ENCODE measurements around the gene AK9.
"Not testable (repeated sequence)": the region's sequence is repeated elsewhere in the genome, so short reads cannot be mapped to it uniquely, and the experiment has no call there.

The AK9 gene

GRCh38 chr6:109480993-109481480 is 210.0 kb downstream of the AK9 start:
- DNase-seq (ENCODE audit: low read depth): no peak

DNA sequence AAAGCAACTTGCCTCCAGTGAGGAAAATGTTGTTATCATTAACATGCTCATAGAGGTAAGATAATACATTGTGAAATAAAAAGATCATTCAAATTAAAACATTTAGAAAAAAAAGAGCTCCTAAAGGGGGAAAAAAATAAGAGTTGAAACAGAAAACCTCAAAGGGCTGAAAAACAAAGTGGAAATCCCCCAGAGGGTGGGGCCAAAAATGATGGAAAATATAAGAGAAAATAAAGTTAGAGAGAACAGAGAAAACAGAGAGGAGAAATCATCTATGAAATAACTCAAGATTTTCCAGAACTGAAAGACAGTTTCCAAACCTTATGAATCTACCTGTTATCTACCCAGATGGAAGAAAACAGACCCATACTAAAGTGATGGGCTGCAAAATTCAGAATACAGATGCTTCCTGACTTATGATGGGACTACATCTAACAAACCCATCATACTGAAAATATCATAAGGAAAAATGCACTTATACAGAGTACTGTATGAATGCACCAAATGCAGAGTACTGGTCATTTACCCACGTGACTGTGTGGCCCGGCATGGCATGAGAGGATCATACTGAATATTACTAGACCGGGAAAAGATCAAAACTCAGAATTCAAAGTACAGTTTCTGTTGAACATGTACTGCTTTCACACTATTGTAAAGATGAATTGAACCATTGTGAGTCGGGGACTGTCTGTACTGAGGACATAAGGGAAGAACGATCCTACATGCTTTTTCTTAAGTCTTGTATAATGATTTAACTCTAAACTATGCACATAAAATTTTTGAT is 212.0 kb downstream of the AK9 start:
- no peak for DNase-seq (ENCODE audit: low read depth)

GRCh38 chr6:109478222-109478805 is 212.7 kb downstream of the AK9 start:
- no peak for DNase-seq (ENCODE audit: low read depth)

DNA sequence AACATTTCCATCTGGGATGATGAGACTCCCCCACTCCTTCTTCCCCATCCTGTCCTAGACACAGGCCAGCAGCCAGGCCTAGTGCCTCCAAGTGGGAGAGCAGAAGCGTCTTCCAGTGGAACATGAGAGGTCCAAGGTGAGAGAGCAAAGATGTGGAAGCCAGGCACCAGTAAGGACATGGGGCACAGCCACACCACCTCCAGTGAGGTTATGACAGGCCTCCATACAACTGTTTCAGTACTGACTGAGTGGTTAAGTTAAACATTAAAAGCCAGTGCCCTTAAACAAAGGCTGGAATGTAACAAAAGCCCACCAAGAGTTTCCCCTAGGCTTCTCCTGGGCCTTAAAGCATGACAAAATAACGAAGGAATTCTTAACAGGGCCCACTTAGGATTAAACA is 213.3 kb downstream of the AK9 start:
- no peak for DNase-seq (ENCODE audit: low read depth)

DNA sequence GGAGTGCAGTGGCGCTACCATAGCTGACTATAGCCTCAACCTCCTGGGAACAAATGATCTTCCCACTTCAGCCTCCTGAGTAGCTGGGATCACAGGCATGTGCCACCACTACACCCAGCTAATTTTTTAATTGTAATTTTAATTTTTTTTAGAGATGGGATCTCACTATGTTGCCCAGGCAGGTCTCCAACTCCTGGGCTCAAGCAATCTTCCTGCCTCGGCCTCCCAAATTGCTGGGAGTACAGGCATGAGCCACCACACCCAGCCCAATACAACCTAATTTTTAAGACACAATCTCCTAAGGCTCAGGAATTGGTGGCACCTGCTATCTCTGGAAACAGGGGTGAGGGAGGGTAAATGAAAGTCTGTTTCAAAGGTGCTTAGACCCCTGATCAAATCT is 213.8 kb downstream of the AK9 start:
- no peak for DNase-seq (ENCODE audit: low read depth)

DNA sequence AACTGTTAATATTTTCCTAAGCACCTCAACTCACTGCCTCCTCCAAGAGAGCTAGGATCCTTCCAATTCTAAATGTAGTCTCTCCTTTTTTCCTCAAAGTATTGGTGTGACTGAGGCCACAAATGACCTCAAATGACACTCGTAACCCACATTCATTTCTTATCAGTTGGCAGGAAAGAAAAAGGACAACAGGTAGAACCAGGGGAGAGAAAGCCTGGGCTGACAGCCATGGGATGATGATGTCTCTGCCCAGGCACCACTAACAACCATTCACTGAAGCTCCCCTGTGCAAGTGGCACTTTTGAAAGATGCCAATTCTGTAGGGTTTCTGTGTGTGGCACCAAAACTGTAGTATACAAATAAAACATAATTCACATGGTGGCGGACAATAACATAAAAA is 215.4 kb downstream of the AK9 start:
- no peak for DNase-seq (ENCODE audit: low read depth)

DNA sequence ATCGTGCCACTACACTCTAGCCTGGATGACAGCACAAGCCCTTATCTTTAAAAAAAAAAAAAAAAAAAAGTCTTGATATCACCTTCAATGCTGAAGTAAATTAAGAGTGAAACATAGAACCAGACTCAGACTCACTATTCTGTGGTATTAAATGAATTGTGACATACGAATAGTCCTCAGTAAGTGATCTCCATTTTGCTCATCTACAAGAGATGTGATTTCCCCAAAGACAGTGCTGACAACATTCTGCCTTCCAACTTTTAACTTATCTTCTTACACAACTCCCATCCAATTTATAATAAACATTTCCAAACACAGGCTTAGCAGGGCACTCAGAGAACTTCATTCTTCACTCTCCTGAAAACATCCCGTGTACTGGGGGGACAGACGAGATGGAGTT is 216.0 kb downstream of the AK9 start:
- DNase-seq (ENCODE audit: low read depth): no peak

- no peak for DNase-seq (ENCODE audit: low read depth)
Measured at GRCh38 chr6:109473120-109473519, 217.9 kb downstream of the AK9 start.

DNA sequence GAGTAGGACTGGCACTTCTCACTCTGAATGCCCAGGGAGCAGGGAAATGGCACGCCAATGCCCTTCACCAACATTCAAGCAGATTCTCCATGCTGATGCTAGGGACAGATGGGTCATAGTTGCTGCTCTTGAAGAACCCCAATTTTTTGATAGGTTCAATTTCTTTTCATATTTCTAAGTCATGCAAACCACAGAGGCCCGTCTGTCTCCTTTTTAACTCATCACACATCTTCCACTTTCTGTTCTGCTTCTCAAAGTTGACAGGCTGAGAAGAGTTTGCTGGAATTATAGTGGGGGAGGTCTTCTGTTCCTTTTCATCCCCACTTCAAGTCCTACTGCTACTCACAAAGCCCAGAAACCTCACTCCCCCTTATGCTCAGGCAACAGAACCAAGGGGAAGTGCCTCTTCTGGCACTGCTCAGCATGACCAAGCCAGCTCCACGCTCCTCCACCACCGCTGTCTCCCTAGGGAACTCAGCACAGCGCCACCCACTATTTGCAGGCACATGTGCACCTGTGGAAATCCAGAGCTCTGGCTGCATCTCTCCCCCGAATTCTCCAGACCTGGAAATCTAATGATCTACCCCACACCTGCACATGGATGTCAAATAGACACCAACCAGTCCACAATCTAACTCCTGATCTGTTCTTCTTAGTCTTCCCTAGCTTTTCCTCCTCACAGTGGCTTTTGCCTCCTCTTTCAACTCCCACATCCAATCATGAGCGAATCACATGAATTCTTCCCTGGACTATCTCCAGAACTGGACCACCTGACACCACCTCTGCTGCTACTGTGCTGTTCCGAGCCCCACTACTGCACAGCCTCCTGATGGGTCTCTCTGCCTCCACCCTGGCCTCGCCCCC is 218.6 kb downstream of the AK9 start:
- no peak for DNase-seq (ENCODE audit: low read depth)

- no peak for DNase-seq (ENCODE audit: low read depth)
Measured at GRCh38 chr6:109471105-109471810, 219.7 kb downstream of the AK9 start.

- no peak for DNase-seq (ENCODE audit: low read depth)
Measured at GRCh38 chr6:109469591-109470189, 221.3 kb downstream of the AK9 start.

GRCh38 chr6:109467696-109468095 is 223.3 kb downstream of the AK9 start:
- no peak for DNase-seq (ENCODE audit: low read depth)

GRCh38 chr6:109466212-109466923 is 224.6 kb downstream of the AK9 start:
- DNase-seq (ENCODE audit: low read depth): no peak

- no peak for DNase-seq (ENCODE audit: low read depth)
Measured at GRCh38 chr6:109465772-109466171, 225.2 kb downstream of the AK9 start.

GRCh38 chr6:109461733-109462526 is 229.1 kb downstream of the AK9 start:
- DNase-seq (ENCODE audit: low read depth): no peak

GRCh38 chr6:109461205-109461604 is 229.8 kb downstream of the AK9 start:
- not testable (repeated sequence) for DNase-seq (ENCODE audit: low read depth)

DNA sequence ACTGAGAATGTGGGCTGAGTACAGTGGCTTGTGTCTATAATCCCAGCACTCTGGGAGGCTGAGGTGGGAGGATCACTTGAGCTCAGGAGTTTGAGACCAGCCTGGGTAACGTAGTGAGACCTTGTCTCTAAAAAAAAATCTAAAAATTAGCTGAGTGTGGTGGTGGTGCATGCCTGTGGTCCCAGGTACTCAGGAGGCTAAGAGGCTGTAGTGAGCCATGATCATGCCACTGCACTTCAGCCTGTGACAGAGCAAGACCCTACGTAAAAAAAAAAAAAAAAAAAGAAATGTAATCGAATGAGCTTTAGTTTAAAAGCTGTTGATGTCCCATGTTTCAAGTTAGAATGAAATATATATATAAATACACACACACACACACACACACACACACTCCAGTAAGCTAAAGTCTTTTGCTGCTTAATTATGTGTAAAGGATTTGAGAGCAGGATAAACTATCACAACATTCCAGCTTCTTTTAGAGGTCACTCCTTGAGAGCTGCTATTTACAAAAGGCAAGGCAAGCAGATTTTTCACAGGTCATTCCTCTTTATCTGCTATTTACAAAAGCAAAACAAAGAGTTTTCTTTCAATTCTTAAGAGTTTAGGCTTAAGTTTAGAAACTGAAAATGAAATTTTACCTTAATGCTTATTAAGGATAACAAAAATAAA is 230.7 kb downstream of the AK9 start:
- no peak for DNase-seq (ENCODE audit: low read depth)

GRCh38 chr6:109458774-109459531 is 232.0 kb downstream of the AK9 start:
- DNase-seq (ENCODE audit: low read depth): no peak

DNA sequence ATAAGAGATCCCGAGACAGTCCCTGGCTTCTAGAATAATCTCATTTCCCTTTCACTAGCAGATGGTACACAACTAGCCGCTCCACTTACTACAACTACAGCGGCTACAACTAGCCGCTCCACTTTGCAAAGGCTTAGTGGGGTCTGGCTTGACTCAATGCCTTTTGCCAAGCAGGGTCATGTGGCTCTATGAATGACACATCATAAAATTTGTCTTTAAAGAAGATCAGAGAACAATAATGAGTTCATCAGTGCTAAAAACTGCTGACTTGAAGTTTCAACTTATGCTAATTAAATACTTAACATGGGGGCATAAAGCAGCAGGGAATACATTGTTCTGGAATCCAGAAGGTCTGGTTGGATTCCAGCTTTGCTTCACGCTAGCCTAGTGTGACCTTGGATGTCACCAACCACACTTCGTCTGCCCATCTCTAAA is 233.4 kb downstream of the AK9 start:
- DNase-seq (ENCODE audit: low read depth): no peak

Measured in CMK (cell line).